Lung (tissue), 12 donors: Measurements from ENCODE around the gene EIF5. TPM values are rescaled to one million over a fixed set of nuclear protein-coding genes. Genes with fewer than 3 reads are reported as not detected.

Experiments used
- ATAC-seq: fragments of 200-7000 bp; cut with Tn5 transposase; one replicate; pipeline ENCODE4 v1.9.1; 2020; ENCODE audit warnings: moderate number of reproducible peaks; ENCODE audit not compliant: insufficient read depth, low FRiP score
- DNase-seq, 3 donors: peaks; one replicate each; pipeline ENCODE4 v3.0.0-alpha.2; 2013 to 2017
- H3K27ac ChIP-seq, 2 donors: one replicate each; pipeline ENCODE4 v1.5.1; 2013; ENCODE audit warnings: mild to moderate bottlenecking in 2 of 2, moderate library complexity in 2 of 2, control low read depth in 1 of 2, inconsistent platforms in 1 of 2, low read depth in 1 of 2, low read length in 1 of 2
- H3K27me3 ChIP-seq, 3 donors: one replicate each; pipeline ENCODE4 v1.5.1; 2013; ENCODE audit warnings: low read length in 2 of 3; ENCODE audit not compliant: control insufficient read depth in 3 of 3, insufficient read depth in 3 of 3
- H3K36me3 ChIP-seq, 4 donors: one replicate each; pipeline ENCODE4 v1.5.1; 2013; ENCODE audit warnings: low read length in 4 of 4, mild to moderate bottlenecking in 1 of 4, moderate library complexity in 1 of 4; ENCODE audit not compliant: control insufficient read depth in 4 of 4, insufficient read depth in 4 of 4
- H3K4me1 ChIP-seq, 5 donors: one replicate each; pipeline ENCODE4 v1.5.1; 2013; ENCODE audit warnings: low read length in 5 of 5, mild to moderate bottlenecking in 2 of 5, moderate library complexity in 1 of 5; ENCODE audit not compliant: control insufficient read depth in 5 of 5, insufficient read depth in 5 of 5
- H3K4me3 ChIP-seq: one replicate; pipeline ENCODE4 v1.5.1; 2013; ENCODE audit warnings: mild to moderate bottlenecking, control low read depth, moderate library complexity
- H3K9ac ChIP-seq, 2 donors: one replicate each; pipeline ENCODE4 v1.5.1; 2013; ENCODE audit warnings: low read length in 2 of 2, control low read depth in 1 of 2; ENCODE audit not compliant: insufficient read depth in 1 of 2
- H3K9me3 ChIP-seq, 4 donors: one replicate each; pipeline ENCODE4 v1.5.1; 2013; ENCODE audit warnings: low read length in 3 of 4, mild to moderate bottlenecking in 1 of 4, moderate library complexity in 1 of 4; ENCODE audit not compliant: control insufficient read depth in 4 of 4, insufficient read depth in 3 of 4
- WGBS, 2 donors: extraction: QIAGEN DNeasy Blood & Tissue Kit; methylation state at CpG; one replicate each; pipeline ENCODE4 v1.1.7; 2013; 5-methylcytosine and 5-hydroxymethylcytosine counted together
- polyA plus RNA-seq, 2 donors: library from polyadenylated mRNA; stranded (reverse); fragments of 200-250 nt; gene quantifications; one replicate each; pipeline ENCODE4 v1.2.1, GENCODE V29; 2013
- total RNA-seq, 2 donors: library from RNA; depleted of rRNA in 1 of 2; stranded (reverse); fragments of >200 nt in 1 of 2; gene quantifications; one replicate each; pipeline ENCODE4 v1.2.1, GENCODE V29; 2014 to 2021
- TF ChIP-seq, protein P1 (sequence below): IDR thresholded peaks from 2 replicates; pipeline ENCODE4 v1.5.1; 2012; ENCODE audit warnings: mild to moderate bottlenecking; ENCODE audit errors: control extremely low read depth, extremely low read depth
- donor health status: control.
- donor health status: control.
- donor health status: Bipolar disorder and iron deficiency.
- donor health status: healthy.
- donor health status: DM: yes; HTN: yes; CAD: no.

EIF5 gene
- total and polyA plus RNA-seq, 4 donors, result 50.4 to 255 (median 161) TPM

- Histone ChIP-seq H3K4me1 (no peaks in the 10 kb centered on the region), H3K4me3 (no peak overlapping the region), H3K27me3 (no peaks in the 10 kb centered on the region), H3K27ac (no peak overlapping the region), H3K36me3 (peaks cover 11 to 21% (median 14%) of the 10 kb centered on the region in 4 donors), H3K9me3 (no peaks in the 10 kb centered on the region), H3K9ac (no peak overlapping the region)
- DNase-seq (no peak), ATAC-seq (no peak)
- 68 to 77% methylated on average over 12 of the region's 12 CpGs for WGBS, 2 donors
- TF ChIP-seq, protein P1, sequence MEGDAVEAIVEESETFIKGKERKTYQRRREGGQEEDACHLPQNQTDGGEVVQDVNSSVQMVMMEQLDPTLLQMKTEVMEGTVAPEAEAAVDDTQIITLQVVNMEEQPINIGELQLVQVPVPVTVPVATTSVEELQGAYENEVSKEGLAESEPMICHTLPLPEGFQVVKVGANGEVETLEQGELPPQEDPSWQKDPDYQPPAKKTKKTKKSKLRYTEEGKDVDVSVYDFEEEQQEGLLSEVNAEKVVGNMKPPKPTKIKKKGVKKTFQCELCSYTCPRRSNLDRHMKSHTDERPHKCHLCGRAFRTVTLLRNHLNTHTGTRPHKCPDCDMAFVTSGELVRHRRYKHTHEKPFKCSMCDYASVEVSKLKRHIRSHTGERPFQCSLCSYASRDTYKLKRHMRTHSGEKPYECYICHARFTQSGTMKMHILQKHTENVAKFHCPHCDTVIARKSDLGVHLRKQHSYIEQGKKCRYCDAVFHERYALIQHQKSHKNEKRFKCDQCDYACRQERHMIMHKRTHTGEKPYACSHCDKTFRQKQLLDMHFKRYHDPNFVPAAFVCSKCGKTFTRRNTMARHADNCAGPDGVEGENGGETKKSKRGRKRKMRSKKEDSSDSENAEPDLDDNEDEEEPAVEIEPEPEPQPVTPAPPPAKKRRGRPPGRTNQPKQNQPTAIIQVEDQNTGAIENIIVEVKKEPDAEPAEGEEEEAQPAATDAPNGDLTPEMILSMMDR, result no peak
These were observed 13.2 kb downstream of the EIF5 start for GRCh38 chr14:103347091-103347815.

- H3K27me3 ChIP-seq, result no peaks in the 10 kb centered on the region
- ATAC-seq, result no peak
- WGBS, 2 donors, result 77 to 86% methylated on average over 5 of the region's 5 CpGs
These were observed 14.1 kb downstream of the EIF5 start for GRCh38 chr14:103348154-103348553.

DNA sequence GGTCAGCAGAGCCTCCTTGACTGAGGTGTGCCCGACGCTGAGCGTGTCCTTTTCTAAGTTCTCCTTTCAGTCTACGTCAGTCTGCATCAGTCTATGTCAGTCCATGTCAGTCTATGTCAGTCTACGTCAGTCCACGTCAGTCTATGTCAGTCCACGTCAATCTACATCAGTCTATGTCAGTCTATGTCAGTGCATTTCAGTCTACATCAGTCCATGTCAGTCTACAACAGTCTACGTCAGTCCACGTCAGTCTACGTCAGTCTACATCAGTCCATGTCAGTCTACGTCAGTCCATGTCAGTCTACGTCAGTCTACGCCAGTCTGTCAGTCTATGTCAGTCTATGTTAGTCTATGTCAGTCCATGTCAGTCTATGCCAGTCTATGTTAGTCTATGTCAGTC is 15.9 kb downstream of the EIF5 start:
- TF ChIP-seq, protein P1, result no peak
- no peak for ATAC-seq

More at GRCh38 chr14:103348154-103348553, 14.1 kb downstream of the EIF5 start:
- no peak overlapping the region for H3K4me3 ChIP-seq
- H3K9me3 ChIP-seq, result no peaks in the 10 kb centered on the region
- no peaks in the 10 kb centered on the region for H3K4me1 ChIP-seq
- H3K36me3 ChIP-seq, result peaks cover 3 to 14% (median 11%) of the 10 kb centered on the region in 4 donors
- no peak overlapping the region for H3K9ac ChIP-seq
- no peak for DNase-seq
- TF ChIP-seq, protein P1, result no peak
- no peak overlapping the region for H3K27ac ChIP-seq

More for the DNA sequence above, 15.9 kb downstream of the EIF5 start:
- Histone ChIP-seq H3K9me3 (no peaks in the 10 kb centered on the region), H3K27me3 (no peaks in the 10 kb centered on the region), H3K27ac (no peak overlapping the region), H3K36me3 (peaks cover 0 to 2% (median under 1%) of the 10 kb centered on the region in 4 donors), H3K4me1 (no peaks in the 10 kb centered on the region), H3K9ac (no peak overlapping the region), H3K4me3 (no peak overlapping the region)
- 91 to 92% methylated on average over 13 of the region's 13 CpGs for WGBS, 2 donors
- no peak for DNase-seq
